ENCODE data around the gene PTGER1.

The PTGER1 gene

GRCh38 chr19:14478113-14478545 is 3.0 kb upstream of the PTGER1 start:
- Histone ChIP-seq H3K4me3 (ENCODE audit: low read length) (no peak overlapping the region), H3K9me3 (ENCODE audit: control insufficient read depth, low read length) (no peaks in the 10 kb centered on the region), H3K36me3 (ENCODE audit: control insufficient read depth, insufficient read depth, low read length) (peaks cover 12% of the 10 kb centered on the region), H3K9ac (ENCODE audit: low read length) (no peak overlapping the region), H3K4me1 (ENCODE audit: control insufficient read depth, insufficient read depth, low read length) (peaks cover 34% of the 10 kb centered on the region), H3K27me3 (ENCODE audit: control insufficient read depth, insufficient read depth, low read length) (peaks cover 19% of the 10 kb centered on the region)

DNA sequence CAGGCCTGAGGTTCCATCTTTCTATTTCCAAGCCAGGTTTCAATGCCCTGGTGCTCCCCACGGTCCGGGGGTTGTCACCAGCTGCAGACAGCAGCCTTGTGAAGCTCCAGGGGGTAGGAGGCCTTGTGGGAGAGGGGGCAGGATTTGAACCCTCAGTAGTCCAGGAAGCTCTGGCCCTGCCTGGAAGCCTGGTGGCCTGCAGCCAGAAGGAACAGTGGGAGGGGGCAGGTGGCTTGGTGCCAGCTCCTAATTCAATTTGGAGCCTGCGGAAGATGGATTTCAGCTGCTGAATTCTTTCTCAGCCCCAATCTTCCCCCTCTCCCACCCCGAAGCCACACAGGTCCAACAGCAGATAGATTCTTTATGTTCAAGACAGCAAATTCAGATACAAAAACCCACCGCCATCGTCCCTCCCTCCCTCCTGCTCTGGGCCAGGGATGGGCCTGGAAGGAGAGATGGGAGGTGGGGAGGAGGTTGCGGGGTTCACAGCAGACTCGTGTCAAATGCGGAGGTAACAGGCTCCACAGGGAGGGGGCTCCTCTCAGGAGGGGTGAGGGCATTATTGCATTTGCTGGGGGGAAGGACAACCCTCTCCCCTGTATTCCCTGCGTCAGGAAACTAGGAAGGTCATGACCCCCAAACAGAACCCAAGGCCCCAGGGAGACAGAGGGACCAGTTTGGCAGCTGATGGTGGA is 2.4 kb upstream of the PTGER1 start:
- Histone ChIP-seq H3K4me3 (ENCODE audit: low read length) (no peak overlapping the region), H3K9me3 (ENCODE audit: control insufficient read depth, low read length) (no peaks in the 10 kb centered on the region), H3K36me3 (ENCODE audit: control insufficient read depth, insufficient read depth, low read length) (peaks cover 12% of the 10 kb centered on the region), H3K4me1 (ENCODE audit: control insufficient read depth, insufficient read depth, low read length) (peaks cover 37% of the 10 kb centered on the region), H3K9ac (ENCODE audit: low read length) (no peak overlapping the region), H3K27me3 (ENCODE audit: control insufficient read depth, insufficient read depth, low read length) (peaks cover 25% of the 10 kb centered on the region)

- Histone ChIP-seq H3K36me3 (ENCODE audit: control insufficient read depth, insufficient read depth, low read length) (peaks cover 12% of the 10 kb centered on the region), H3K27me3 (ENCODE audit: control insufficient read depth, insufficient read depth, low read length) (peaks cover 29% of the 10 kb centered on the region), H3K4me1 (ENCODE audit: control insufficient read depth, insufficient read depth, low read length) (peaks cover 43% of the 10 kb centered on the region), H3K4me3 (ENCODE audit: low read length) (no peak overlapping the region), H3K9ac (ENCODE audit: low read length) (no peak overlapping the region), H3K9me3 (ENCODE audit: control insufficient read depth, low read length) (no peaks in the 10 kb centered on the region)
These were observed 1.7 kb upstream of the PTGER1 start for GRCh38 chr19:14476673-14477401.

- no peaks in the 10 kb centered on the region for H3K9me3 ChIP-seq (ENCODE audit: control insufficient read depth, low read length)
- no peak overlapping the region for H3K9ac ChIP-seq (ENCODE audit: low read length)
- peaks cover 29% of the 10 kb centered on the region for H3K27me3 ChIP-seq (ENCODE audit: control insufficient read depth, insufficient read depth, low read length)
- peaks cover 12% of the 10 kb centered on the region for H3K36me3 ChIP-seq (ENCODE audit: control insufficient read depth, insufficient read depth, low read length)
- peaks cover 43% of the 10 kb centered on the region for H3K4me1 ChIP-seq (ENCODE audit: control insufficient read depth, insufficient read depth, low read length)
- H3K4me3 ChIP-seq (ENCODE audit: low read length) = no peak overlapping the region
These were observed 1.1 kb upstream of the PTGER1 start for GRCh38 chr19:14476327-14476672.

DNA sequence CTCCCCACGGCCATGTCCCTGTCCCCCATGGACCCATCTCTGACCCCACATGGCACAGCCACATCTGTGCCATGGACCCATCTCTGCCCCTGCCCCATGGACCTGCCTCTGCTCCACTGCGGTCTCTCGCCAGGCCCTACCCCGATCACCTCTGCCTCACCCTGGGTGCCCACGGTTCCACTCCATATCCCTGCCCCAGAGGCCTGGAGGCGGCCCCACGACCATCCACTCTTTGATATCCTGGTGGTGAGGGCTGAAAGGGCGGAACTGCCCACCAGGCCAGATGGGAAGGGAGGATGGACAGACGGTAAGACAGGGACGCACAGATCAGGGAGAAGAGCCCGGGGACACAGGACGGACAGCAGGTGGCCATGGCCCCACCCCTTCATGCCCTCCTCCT is 327 bp downstream of the PTGER1 start:
- peaks cover 29% of the 10 kb centered on the region for H3K27me3 ChIP-seq (ENCODE audit: control insufficient read depth, insufficient read depth, low read length)
- no peak overlapping the region for H3K4me3 ChIP-seq (ENCODE audit: low read length)
- no peaks in the 10 kb centered on the region for H3K9me3 ChIP-seq (ENCODE audit: control insufficient read depth, low read length)
- H3K4me1 ChIP-seq (ENCODE audit: control insufficient read depth, insufficient read depth, low read length) = peaks cover 43% of the 10 kb centered on the region
- H3K36me3 ChIP-seq (ENCODE audit: control insufficient read depth, insufficient read depth, low read length) = peaks cover 4% of the 10 kb centered on the region
- peak overlapping the region; percentile 7 for H3K9ac ChIP-seq (ENCODE audit: low read length)

GRCh38 chr19:14473978-14474578 is 1.1 kb downstream of the PTGER1 start:
- no peaks in the 10 kb centered on the region for H3K9me3 ChIP-seq (ENCODE audit: control insufficient read depth, low read length)
- H3K36me3 ChIP-seq (ENCODE audit: control insufficient read depth, insufficient read depth, low read length) = no peaks in the 10 kb centered on the region
- H3K4me3 ChIP-seq (ENCODE audit: low read length) = no peak overlapping the region
- peaks cover 43% of the 10 kb centered on the region for H3K4me1 ChIP-seq (ENCODE audit: control insufficient read depth, insufficient read depth, low read length)
- H3K9ac ChIP-seq (ENCODE audit: low read length) = no peak overlapping the region
- peaks cover 29% of the 10 kb centered on the region for H3K27me3 ChIP-seq (ENCODE audit: control insufficient read depth, insufficient read depth, low read length)

DNA sequence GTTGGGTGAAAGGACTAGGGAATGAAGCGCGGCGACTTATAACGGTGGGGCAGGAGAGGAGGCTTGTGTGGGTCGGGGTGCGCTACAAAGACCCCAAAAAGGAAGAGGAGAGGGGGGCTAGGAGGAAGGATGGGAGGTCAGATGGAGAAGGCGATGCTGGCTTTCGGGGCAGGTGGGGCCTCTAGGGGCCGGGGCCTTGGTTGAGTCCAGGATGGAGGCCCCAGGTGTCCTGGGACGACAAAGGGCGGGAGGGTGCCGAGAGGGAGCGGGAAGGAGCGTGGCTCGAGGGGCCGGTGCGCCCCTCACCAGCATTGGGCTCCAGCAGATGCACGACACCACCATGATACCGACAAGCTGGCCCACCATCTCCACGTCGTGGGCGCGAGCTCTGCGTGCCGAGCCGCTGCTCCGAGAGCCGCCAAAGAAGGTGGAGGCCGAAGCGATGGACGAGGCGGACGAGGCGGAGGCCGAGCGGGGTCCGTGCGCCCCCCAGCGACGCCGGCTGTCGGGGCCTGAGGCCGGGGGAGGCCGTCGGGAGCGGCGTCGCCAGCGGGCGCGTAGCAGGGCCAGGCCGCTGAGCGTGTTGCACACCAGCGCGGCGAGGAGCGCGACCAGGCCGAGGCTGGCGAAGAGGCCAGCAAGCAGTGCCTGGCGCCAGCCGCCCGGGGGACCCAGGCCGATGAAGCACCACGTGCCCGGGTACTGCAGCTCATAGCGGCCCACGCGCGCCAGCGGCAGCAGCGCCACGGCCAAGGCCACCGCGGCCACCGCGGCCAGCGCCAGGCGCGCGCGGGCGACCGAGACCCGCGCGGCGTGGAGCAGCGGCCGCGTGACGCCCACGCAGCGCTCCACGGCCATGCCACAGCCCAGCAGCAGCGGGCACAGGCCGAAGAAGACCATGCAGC is 1.8 kb downstream of the PTGER1 start:
- Histone ChIP-seq H3K4me1 (ENCODE audit: control insufficient read depth, insufficient read depth, low read length) (peaks cover 43% of the 10 kb centered on the region), H3K9me3 (ENCODE audit: control insufficient read depth, low read length) (no peaks in the 10 kb centered on the region), H3K36me3 (ENCODE audit: control insufficient read depth, insufficient read depth, low read length) (no peaks in the 10 kb centered on the region), H3K4me3 (ENCODE audit: low read length) (no peak overlapping the region), H3K27me3 (ENCODE audit: control insufficient read depth, insufficient read depth, low read length) (peaks cover 29% of the 10 kb centered on the region), H3K9ac (ENCODE audit: low read length) (no peak overlapping the region)

DNA sequence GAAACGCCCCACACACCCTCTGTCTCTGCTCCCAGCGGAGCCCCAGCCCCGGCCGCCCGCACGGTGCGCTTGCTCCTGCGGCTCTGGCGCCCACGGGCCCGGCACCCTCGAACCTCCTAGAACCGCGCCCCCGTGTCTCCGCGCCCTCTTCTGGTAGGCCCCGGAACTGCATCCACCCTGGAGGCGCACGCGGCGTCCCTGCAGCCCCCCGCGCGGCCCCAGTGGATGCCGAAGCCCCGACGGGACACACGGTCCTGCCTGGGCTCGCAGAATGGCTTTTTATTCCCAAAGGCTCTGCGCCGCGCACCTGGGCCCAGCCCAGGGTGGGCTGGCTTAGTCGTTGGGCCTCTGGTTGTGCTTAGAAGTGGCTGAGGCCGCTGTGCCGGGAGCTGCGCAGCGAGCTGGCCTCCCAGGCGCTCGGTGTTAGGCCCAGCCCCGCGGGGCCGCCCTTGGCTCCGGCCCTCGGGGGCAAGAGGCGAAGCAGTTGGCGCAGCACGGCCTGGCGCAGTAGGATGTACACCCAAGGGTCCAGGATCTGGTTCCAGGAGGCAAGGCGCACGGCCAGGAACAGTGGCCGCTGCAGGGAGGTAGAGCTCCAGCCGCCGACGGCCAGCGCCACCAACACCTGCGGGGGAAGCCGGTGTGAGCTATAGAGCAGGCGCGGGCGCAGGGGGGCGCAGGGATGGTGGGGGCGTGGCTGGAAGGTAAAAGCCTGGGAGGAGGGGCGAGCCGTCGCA is 2.8 kb downstream of the PTGER1 start:
- no peaks in the 10 kb centered on the region for H3K36me3 ChIP-seq (ENCODE audit: control insufficient read depth, insufficient read depth, low read length)
- H3K4me1 ChIP-seq (ENCODE audit: control insufficient read depth, insufficient read depth, low read length) = peaks cover 43% of the 10 kb centered on the region
- no peak overlapping the region for H3K9ac ChIP-seq (ENCODE audit: low read length)
- H3K27me3 ChIP-seq (ENCODE audit: control insufficient read depth, insufficient read depth, low read length) = peaks cover 29% of the 10 kb centered on the region
- no peaks in the 10 kb centered on the region for H3K9me3 ChIP-seq (ENCODE audit: control insufficient read depth, low read length)
- no peak overlapping the region for H3K4me3 ChIP-seq (ENCODE audit: low read length)

GRCh38 chr19:14471436-14472187 is 3.5 kb downstream of the PTGER1 start:
- no peak overlapping the region for H3K4me3 ChIP-seq (ENCODE audit: low read length)
- H3K4me1 ChIP-seq (ENCODE audit: control insufficient read depth, insufficient read depth, low read length) = peaks cover 38% of the 10 kb centered on the region
- H3K27me3 ChIP-seq (ENCODE audit: control insufficient read depth, insufficient read depth, low read length) = peaks cover 29% of the 10 kb centered on the region
- no peaks in the 10 kb centered on the region for H3K9me3 ChIP-seq (ENCODE audit: control insufficient read depth, low read length)
- H3K9ac ChIP-seq (ENCODE audit: low read length) = no peak overlapping the region
- no peaks in the 10 kb centered on the region for H3K36me3 ChIP-seq (ENCODE audit: control insufficient read depth, insufficient read depth, low read length)

- Histone ChIP-seq H3K4me1 (ENCODE audit: control insufficient read depth, insufficient read depth, low read length) (peaks cover 24% of the 10 kb centered on the region), H3K9me3 (ENCODE audit: control insufficient read depth, low read length) (no peaks in the 10 kb centered on the region), H3K4me3 (ENCODE audit: low read length) (no peak overlapping the region), H3K27me3 (ENCODE audit: control insufficient read depth, insufficient read depth, low read length) (peaks cover 26% of the 10 kb centered on the region), H3K36me3 (ENCODE audit: control insufficient read depth, insufficient read depth, low read length) (no peaks in the 10 kb centered on the region), H3K9ac (ENCODE audit: low read length) (no peak overlapping the region)
These were observed 4.9 kb downstream of the PTGER1 start for GRCh38 chr19:14470031-14470876.
